Adrenal gland (tissue), 12 donors: Measurements from ENCODE around the gene POLR1C. TPM values are rescaled to one million over a fixed set of nuclear protein-coding genes. Genes with fewer than 3 reads are reported as not detected.
"Not testable (repeated sequence)": the region's sequence is repeated elsewhere in the genome, so short reads cannot be mapped to it uniquely, and the experiment has no call there.

Experiments
- DNase-seq, 7 donors: peaks; one replicate each; pipeline ENCODE4 v3.0.0-alpha.2; 2019 to 2020
- H3K27ac ChIP-seq, 5 donors: fragments of 200-600 bp; sonication (generic) in 4 of 5; 1 replicate in 3 of 5; 2 replicates in 2 of 5; pipeline versions ENCODE4 v1.5.1 to v1.8.0; 2016 to 2020; ENCODE audit warnings: mild to moderate bottlenecking in 1 of 5
- H3K27me3 ChIP-seq: fragments of 200-600 bp; 2 replicates; pipeline ENCODE4 v1.8.0; 2021
- H3K36me3 ChIP-seq, 2 donors: fragments of 200-600 bp; replicated peaks in 1 of 2; 1 replicate in 1 of 2; 2 replicates in 1 of 2; pipeline versions ENCODE4 v1.5.1 to v1.8.0; 2018 to 2022
- H3K4me1 ChIP-seq, 2 donors: fragments of 200-600 bp; replicated peaks in 1 of 2; 1 replicate in 1 of 2; 2 replicates in 1 of 2; pipeline versions ENCODE4 v1.5.1 to v1.8.0; 2018 to 2021
- H3K4me3 ChIP-seq, 4 donors: fragments of 200-600 bp; sonication (generic) in 3 of 4; one replicate each; pipeline ENCODE4 v1.5.1; 2016 to 2018
- H3K9me3 ChIP-seq, 3 donors: fragments of 200-600 bp; sonication (generic) in 1 of 3; replicated peaks in 1 of 3; 1 replicate in 2 of 3; 2 replicates in 1 of 3; pipeline versions ENCODE4 v1.5.1 to v1.8.0; 2016 to 2021
- CTCF ChIP-seq, 6 experiments: fragments of 450-650 bp in 4 of 6; fragments of 200-600 bp in 2 of 6; sonication (generic) in 1 of 6; IDR thresholded peaks; 1 replicate in 5 of 6; 2 replicates in 1 of 6; pipeline versions ENCODE4 v1.5.1 to v1.8.0; 2016 to 2021; ENCODE audit warnings: antibody characterized with exemption in 6 of 6, mild to moderate bottlenecking in 2 of 6, moderate library complexity in 1 of 6
- POLR2A ChIP-seq, 2 donors: fragments of 450-650 bp; IDR thresholded peaks; one replicate each; pipeline ENCODE4 v1.6.1; 2017; ENCODE audit warnings: antibody characterized with exemption in 2 of 2, mild to moderate bottlenecking in 2 of 2, moderate library complexity in 1 of 2
- WGBS, 4 donors: extraction: QIAGEN DNeasy Blood & Tissue Kit in 2 of 4; methylation state at CpG; one replicate each; pipeline versions ENCODE4 v1.1.5 to v1.1.7; 2013 to 2017; 5-methylcytosine and 5-hydroxymethylcytosine counted together
- intact Hi-C, 2 donors: fragments of 100-400 bp; cut with DNase I; formaldehyde crosslinking; loops; one replicate each; pipeline versions ENCODE4 v1.14.1 to v1.15.0; 2022 to 2023
- polyA plus RNA-seq, 3 donors: library from polyadenylated mRNA; stranded (reverse); fragments of 200-250 nt in 2 of 3; fragments of 350-450 nt in 1 of 3; fragmentation: Illumina TruSeq in 1 of 3; extraction: RNeasy Lipid Tissue Mini Kit (QIAGEN cat#74804) in 1 of 3; gene quantifications; one replicate each; pipeline ENCODE4 v1.2.3, GENCODE V29; 2013 to 2014
- total RNA-seq, 9 donors: library from RNA; depleted of rRNA in 4 of 9; stranded (reverse); fragments of >200 nt in 4 of 9; fragments of 120-200 nt in 1 of 9; fragmentation: NEBNext Ultra II Directional in 1 of 9; extraction: Animal tissue kit (Norgen Biotek cat#: 25700) in 1 of 9; gene quantifications; one replicate each; pipeline versions ENCODE4 v1.1.0 to v1.2.4, GENCODE V29; 2013 to 2023
- donor health status: healthy with polysubstance abuse.
- donor health status: Bipolar disorder and iron deficiency.
- donor health status: DM: yes; HTN: yes; CAD: no.
- donor health status: DM: no; HTN: no; CAD: no.
- donor health status: DM: no; HTN: no; CAD: no.
- donor health status: DM: yes; HTN: yes; CAD: no.

Gene POLR1C
- total and polyA plus RNA-seq, 12 donors = 16.8 to 67.2 (median 37.4) TPM

- Histone ChIP-seq H3K27ac (no peak overlapping the region), H3K27me3 (no peaks in the 10 kb centered on the region), H3K9me3 (no peaks in the 10 kb centered on the region), H3K4me1 (no peaks in the 10 kb centered on the region), H3K36me3 (peaks cover 0 to 19% of the 10 kb centered on the region in 2 donors), H3K4me3 (no peak overlapping the region)
- TF ChIP-seq CTCF (IDR thresholded peaks at IDR 0.05) = no peak
- no peak for TF ChIP-seq POLR2A (IDR thresholded peaks at IDR 0.05)
- WGBS, 4 donors = 96 to 100% (median 98%) methylated on average over 5 of the region's 5 CpGs
- intact Hi-C loops = no loop called here
- no peak for DNase-seq
Measured at GRCh38 chr6:43540507-43540906, 23.6 kb downstream of the POLR1C start.

DNA sequence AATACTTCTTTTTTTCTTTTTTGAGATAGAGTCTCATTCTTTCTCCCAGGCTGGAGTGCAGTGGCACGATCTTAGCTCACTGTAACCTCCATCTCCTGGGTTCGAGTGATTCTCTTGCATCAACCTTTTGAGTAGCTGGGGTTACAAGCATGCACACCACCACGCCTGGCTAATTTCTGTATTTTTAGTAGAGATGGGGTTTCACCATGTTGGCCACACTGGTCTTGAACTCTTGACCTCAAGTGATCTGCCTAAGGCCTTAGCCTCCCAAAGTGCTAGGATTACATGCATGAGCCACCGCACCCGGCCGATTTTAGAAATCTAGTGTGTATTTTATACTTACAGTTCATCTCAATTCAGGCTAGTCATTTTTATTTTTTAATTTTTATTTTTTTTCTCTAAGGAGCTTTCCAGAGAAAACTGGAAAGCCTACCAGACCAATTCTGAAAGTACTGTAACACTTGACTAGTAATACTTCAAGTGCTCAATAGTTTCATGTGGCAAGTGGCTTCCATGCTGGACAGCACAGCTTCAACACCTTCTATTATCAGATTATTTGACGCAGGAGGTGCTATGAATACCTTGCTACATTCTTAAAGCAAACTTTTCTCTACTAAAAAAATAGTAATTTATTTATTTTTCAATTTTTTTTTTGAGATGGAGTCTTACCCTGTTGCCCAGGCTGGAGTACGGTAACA lies 25.0 kb downstream of the POLR1C start:
- DNase-seq = no peak
- no peaks in the 10 kb centered on the region for H3K9me3 ChIP-seq
- H3K4me3 ChIP-seq = no peak overlapping the region
- H3K36me3 ChIP-seq = peaks cover 0 to 31% of the 10 kb centered on the region in 2 donors
- no peaks in the 10 kb centered on the region for H3K27me3 ChIP-seq
- TF ChIP-seq POLR2A (IDR thresholded peaks at IDR 0.05) (no peak), CTCF (IDR thresholded peaks at IDR 0.05) (no peak)
- intact Hi-C loops = no loop called here
- WGBS, 4 donors = 93 to 98% (median 96%) methylated on average over 8 of the region's 8 CpGs
- H3K4me1 ChIP-seq = no peaks in the 10 kb centered on the region
- no peak overlapping the region for H3K27ac ChIP-seq

GRCh38 chr6:43544461-43544860 lies 27.6 kb downstream of the POLR1C start:
- H3K9me3 ChIP-seq = no peaks in the 10 kb centered on the region
- DNase-seq = no peak
- intact Hi-C loops = no loop called here
- H3K4me3 ChIP-seq = no peak overlapping the region
- TF ChIP-seq POLR2A (IDR thresholded peaks at IDR 0.05) (no peak), CTCF (IDR thresholded peaks at IDR 0.05) (no peak)
- H3K4me1 ChIP-seq = no peaks in the 10 kb centered on the region
- peaks cover 0 to 57% of the 10 kb centered on the region in 2 donors for H3K36me3 ChIP-seq
- H3K27me3 ChIP-seq = no peaks in the 10 kb centered on the region
- 68 to 81% (median 80%) methylated on average over 4 of the region's 4 CpGs for WGBS, 4 donors
- H3K27ac ChIP-seq = no peak overlapping the region

DNA sequence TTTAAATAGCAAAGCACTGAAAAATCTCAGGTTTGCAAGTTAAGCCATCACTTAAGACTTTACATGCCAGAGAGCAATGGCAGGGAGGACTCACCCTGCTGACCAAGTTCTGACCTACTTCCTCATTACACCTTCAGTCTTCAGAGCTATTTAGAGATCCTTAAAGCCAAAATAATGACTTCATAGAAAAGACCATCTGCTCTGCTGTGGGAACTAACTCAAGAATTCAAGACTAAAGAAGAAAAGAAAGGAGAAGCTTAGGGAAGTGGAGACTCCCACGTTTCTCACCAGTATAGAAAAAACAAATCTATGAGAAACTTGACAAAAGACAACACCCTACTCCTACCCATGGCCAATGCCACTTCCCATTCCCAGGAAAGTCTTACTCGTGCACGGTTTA lies 30.3 kb downstream of the POLR1C start:
- peaks cover 0 to 79% of the 10 kb centered on the region in 2 donors for H3K36me3 ChIP-seq
- H3K4me1 ChIP-seq = no peaks in the 10 kb centered on the region
- 79 to 96% (median 84%) methylated on average over 3 of the region's 3 CpGs for WGBS, 4 donors
- no peaks in the 10 kb centered on the region for H3K27me3 ChIP-seq
- no peak overlapping the region for H3K27ac ChIP-seq
- intact Hi-C loops = no loop called here
- TF ChIP-seq POLR2A (IDR thresholded peaks at IDR 0.05) (no peak), CTCF (IDR thresholded peaks at IDR 0.05) (no peak)
- no peak for DNase-seq
- H3K9me3 ChIP-seq = no peaks in the 10 kb centered on the region
- H3K4me3 ChIP-seq = no peak overlapping the region

DNA sequence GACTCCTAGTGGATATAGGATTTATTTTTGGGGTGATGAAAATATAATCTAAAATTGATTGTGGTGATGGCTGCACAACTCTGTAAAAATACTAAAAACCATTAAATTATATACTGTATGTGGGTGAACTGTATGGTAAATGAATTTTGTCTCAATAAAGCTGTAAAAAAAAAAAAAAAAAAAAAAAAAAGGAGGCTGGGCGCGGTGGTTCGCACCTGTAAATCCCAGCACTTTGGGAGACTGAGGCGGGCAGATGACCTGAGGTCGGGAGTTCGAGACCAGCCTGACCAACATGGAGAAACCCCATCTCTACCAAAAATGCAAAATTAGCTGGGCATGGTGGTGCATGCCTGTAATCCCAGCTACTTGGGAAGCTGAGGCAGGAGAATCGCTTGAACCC lies 40.7 kb downstream of the POLR1C start:
- H3K27ac ChIP-seq, H3K4me1 ChIP-seq, H3K9me3 ChIP-seq, H3K27me3 ChIP-seq, DNase-seq, intact Hi-C loops, H3K4me3 ChIP-seq: not testable (repeated sequence)
- whole genome bisulfite sequencing, 4 donors = 94 to 99% (median 96%) methylated on average over 7 of the region's 7 CpGs
- peaks cover 0 to 95% of the 10 kb centered on the region in 2 donors for H3K36me3 ChIP-seq
